HCT116 (cell line): ENCODE measurements around the gene CHST11.

ENCODE experiments used
- EZH2 ChIP-seq: fragments of 200-600 bp; sonication (generic); IDR thresholded peaks from 2 replicates; pipeline ENCODE4 v1.6.1; 2017; ENCODE audit warnings: antibody characterized with exemption, mixed run types
- POLR2A ChIP-seq: IDR thresholded peaks from 2 replicates; pipeline ENCODE4 v1.7.0; 2011; ENCODE audit warnings: borderline replicate concordance; ENCODE audit not compliant: insufficient read depth, insufficient read length; ENCODE audit errors: extremely low read depth
- YY1 ChIP-seq: IDR thresholded peaks from 2 replicates; pipeline ENCODE4 v1.6.1; 2011; ENCODE audit warnings: low read length, low read depth, moderate library complexity, mild to moderate bottlenecking; ENCODE audit not compliant: insufficient replicate concordance; ENCODE audit errors: extremely low read depth
- TF ChIP-seq, protein P1 (sequence below), 3 experiments: fragments of 200-600 bp in 1 of 3; sonication (generic) in 1 of 3; IDR thresholded peaks in 2 of 3; conservative IDR thresholded peaks in 1 of 3; 2 replicates each; pipeline ENCODE4 v1.5.1; 2012 to 2017; ENCODE audit warnings: low read depth in 2 of 3, low read length in 2 of 3, antibody characterized with exemption in 1 of 3, borderline replicate concordance in 1 of 3, control low read depth in 1 of 3, mild to moderate bottlenecking in 1 of 3, mixed read lengths in 1 of 3, mixed run types in 1 of 3, moderate library complexity in 1 of 3; ENCODE audit not compliant: insufficient read depth in 1 of 3
- TF ChIP-seq, protein P2 (sequence below): IDR thresholded peaks from 2 replicates; pipeline ENCODE4 v1.6.1; 2012; ENCODE audit warnings: low read depth

DNA sequence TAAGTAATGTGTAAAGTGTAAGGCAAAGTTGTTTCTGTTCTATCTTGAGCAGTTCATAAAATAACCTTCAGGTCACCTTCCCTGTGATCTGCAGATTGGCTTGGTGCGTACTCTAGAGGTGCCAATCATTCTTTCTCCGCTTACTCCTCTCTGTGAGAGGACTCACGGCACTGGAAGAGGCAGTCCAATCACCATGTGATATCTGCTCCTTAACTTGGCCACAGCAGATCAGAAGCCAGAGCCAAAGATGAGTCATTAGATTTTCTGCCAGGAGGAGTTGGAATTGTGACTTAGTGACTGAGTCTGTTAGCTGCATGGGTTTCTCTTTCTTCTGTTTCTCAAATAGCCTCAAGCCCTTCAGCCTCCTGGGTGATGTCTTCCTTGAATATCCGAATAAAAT, 335.8 kb downstream of the CHST11 start:
- TF ChIP-seq, protein P1, sequence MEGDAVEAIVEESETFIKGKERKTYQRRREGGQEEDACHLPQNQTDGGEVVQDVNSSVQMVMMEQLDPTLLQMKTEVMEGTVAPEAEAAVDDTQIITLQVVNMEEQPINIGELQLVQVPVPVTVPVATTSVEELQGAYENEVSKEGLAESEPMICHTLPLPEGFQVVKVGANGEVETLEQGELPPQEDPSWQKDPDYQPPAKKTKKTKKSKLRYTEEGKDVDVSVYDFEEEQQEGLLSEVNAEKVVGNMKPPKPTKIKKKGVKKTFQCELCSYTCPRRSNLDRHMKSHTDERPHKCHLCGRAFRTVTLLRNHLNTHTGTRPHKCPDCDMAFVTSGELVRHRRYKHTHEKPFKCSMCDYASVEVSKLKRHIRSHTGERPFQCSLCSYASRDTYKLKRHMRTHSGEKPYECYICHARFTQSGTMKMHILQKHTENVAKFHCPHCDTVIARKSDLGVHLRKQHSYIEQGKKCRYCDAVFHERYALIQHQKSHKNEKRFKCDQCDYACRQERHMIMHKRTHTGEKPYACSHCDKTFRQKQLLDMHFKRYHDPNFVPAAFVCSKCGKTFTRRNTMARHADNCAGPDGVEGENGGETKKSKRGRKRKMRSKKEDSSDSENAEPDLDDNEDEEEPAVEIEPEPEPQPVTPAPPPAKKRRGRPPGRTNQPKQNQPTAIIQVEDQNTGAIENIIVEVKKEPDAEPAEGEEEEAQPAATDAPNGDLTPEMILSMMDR (IDR thresholded peaks at IDR 0.05 in 2 of 3, conservative IDR thresholded peaks at IDR 0.05 in 1 of 3; ENCODE audit: borderline replicate concordance in 1 of 3, insufficient read depth in 1 of 3, low read depth in 2 of 3, low read length in 2 of 3), result no peak
- TF ChIP-seq POLR2A (no peak), EZH2 (no peak), YY1 (no peak)
- TF ChIP-seq, protein P2, sequence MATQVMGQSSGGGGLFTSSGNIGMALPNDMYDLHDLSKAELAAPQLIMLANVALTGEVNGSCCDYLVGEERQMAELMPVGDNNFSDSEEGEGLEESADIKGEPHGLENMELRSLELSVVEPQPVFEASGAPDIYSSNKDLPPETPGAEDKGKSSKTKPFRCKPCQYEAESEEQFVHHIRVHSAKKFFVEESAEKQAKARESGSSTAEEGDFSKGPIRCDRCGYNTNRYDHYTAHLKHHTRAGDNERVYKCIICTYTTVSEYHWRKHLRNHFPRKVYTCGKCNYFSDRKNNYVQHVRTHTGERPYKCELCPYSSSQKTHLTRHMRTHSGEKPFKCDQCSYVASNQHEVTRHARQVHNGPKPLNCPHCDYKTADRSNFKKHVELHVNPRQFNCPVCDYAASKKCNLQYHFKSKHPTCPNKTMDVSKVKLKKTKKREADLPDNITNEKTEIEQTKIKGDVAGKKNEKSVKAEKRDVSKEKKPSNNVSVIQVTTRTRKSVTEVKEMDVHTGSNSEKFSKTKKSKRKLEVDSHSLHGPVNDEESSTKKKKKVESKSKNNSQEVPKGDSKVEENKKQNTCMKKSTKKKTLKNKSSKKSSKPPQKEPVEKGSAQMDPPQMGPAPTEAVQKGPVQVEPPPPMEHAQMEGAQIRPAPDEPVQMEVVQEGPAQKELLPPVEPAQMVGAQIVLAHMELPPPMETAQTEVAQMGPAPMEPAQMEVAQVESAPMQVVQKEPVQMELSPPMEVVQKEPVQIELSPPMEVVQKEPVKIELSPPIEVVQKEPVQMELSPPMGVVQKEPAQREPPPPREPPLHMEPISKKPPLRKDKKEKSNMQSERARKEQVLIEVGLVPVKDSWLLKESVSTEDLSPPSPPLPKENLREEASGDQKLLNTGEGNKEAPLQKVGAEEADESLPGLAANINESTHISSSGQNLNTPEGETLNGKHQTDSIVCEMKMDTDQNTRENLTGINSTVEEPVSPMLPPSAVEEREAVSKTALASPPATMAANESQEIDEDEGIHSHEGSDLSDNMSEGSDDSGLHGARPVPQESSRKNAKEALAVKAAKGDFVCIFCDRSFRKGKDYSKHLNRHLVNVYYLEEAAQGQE, result no peak
